GM18517 (cell line): ENCODE measurements around the gene KLRC4.
"Not testable (repeated sequence)": the region's sequence is repeated elsewhere in the genome, so short reads cannot be mapped to it uniquely, and the experiment has no call there.

Experiments used
- ATAC-seq: cut with Tn5 transposase; IDR thresholded peaks from one replicate; pipeline ENCODE4 v1.9.1; 2021; ENCODE audit warnings: mild to moderate bottlenecking, moderate library complexity; ENCODE audit not compliant: unreplicated experiment

The KLRC4 gene

DNA sequence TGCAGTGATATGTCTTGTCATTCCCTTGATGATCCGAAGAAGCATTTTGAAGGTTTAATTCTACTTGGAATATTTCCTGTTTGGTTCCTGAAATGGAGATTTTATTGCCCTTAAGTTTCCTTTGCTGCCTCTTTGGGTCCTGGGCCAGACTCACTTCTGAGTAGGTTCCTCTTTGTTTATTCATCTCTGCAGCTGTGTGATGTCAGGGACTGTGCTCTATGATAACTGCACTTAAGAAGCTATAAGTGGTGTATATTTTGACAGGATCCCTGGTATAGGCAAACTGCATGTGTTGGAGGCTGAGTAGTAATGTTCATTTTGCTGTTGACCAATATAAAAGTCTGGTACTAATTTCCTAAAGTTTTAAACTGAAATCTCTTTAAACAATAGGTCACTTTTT, at the start of gene KLRC4:
Gene KLRC4, minus strand, starts transcription at position 366 of the 400 bp plus-strand sequence. Its CDS starts 182 bp downstream, at position 184.
- no peak for ATAC-seq

DNA sequence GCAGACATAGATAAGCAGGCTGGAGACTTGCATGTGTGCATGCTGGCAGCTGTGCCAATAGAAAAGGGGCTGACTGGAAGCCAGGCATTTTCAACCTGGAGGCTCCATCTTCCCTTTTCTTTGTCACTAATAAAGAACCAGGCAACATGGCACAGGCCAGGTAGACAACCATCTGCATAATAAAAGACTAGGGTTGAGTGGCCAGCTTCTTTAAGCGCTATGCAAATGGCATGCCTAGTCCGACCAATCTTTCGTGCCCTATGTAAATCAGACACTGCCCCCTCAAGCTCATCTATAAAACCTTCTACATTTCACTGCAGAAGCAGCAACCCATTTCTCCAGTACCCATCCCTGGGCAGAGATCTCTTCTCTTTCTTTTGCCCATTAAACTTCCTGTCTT, 48.2 kb upstream of the KLRC4 start:
- no peak for ATAC-seq

GRCh38 chr12:10456856-10457255, 47.3 kb upstream of the KLRC4 start:
- no peak for ATAC-seq

DNA sequence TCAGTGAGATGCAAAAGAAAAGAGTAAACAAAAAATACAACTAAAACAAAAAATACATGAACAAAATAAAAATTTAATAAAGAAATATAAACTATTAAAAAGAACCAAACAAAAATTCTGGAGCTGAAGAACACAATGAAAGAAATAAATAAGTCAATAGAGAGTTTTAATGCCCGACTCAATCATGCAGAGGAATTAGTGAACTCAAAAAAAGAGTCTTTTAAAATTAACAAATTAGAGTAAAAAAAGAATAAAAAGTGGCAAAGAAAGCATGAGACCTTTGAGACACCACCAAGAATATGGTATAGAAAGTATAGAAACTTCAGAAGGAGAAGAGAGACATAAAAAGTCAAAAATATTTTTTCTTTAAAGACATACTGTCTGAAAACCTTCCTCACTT, 46.2 kb upstream of the KLRC4 start:
- ATAC-seq: no peak

- no peak for ATAC-seq
Observed at GRCh38 chr12:10454531-10454930, 45.0 kb upstream of the KLRC4 start.

DNA sequence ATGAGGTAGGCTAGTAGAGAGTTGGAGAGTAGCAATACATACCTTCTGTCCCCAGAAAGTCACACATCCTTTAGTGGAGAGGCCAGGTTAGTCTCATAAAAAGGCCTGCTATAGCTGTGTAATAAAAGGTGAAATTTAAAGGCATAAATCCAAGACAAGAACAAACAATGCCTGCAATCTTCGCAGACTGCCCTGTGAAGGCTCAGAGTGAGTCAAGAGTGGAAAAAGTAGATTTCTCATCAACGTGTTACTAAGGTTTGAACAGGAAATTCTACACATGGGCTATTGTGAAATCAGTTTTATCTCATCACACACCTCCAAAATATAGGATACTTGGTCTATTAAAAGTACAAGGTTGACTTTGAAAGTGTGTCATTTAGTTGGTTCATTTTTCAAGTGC, 43.6 kb upstream of the KLRC4 start, which contains the start of gene KLRC1:
Gene KLRC1, minus strand, starts transcription at position 222 of the 400 bp plus-strand sequence. CDS start 2,221 bp downstream, outside the sequence.
- ATAC-seq: no peak

DNA sequence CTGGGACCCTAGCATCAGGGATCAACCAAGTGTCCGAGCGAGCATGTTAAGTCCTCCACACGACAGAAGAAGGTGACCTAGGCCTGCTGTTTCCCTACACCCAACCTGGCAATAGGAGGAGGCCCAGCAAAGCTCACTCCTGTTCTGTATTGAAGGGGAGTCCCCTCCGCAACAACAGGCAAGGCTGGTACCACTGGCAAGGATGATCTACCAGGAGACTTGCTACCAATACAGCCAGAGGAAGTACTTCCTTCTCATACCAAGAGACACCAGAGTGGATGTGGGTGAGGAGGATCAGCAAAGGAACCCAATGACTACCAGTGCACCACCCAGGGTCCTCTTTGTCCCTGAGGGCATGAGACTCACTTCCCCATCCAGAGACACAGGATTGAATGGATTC, 38.7 kb upstream of the KLRC4 start:
- no peak for ATAC-seq

DNA sequence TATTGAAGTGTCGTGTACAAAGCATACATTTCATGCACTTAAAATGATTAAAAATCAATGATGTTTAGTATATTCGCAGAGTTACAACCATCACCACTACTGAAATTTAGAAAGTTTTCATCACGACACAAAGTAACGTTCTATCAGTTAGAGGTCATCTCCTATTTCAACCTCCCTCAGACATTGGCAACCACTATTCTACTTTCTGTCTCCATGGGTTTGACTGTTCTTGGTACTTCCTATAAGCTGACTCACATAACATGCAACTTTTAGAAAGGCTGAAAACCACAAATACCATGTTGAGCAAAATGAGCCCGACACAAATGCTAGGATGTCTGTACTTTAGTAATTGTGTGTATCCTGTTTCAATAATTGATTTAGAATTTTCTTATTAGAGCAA, 36.5 kb upstream of the KLRC4 start:
- not testable (repeated sequence) for ATAC-seq

- ATAC-seq: not testable (repeated sequence)
Observed at GRCh38 chr12:10441144-10441543, 31.6 kb upstream of the KLRC4 start.

DNA sequence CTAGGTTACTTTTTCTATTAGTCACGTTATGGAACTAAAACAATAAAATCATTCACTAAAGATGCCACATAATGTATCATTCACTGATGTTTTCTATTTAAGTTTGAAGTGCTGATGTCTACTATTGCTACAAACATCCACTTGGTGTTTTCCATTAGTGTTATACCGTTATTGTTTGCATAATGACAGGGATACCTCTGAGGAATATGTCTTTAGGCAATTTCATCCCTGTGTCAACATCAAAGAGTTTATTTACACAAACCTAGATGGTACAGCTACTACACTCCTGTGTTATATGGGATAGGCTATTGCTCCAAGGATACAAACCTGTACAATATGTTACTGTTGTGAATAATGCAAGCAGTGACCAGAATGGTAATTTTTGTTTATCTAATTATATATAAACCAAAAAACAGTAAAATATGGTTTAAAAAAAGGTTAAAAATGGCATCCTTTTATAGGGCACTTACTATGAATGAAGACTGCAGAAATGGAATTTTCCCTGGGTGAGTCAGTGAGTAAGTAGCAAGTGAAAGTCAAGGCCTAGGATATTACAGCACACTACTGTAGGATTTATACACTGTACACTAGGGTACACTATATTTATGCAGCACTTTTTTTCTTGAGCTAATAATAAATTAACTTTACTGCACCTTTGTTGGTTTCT, 30.2 kb upstream of the KLRC4 start:
- ATAC-seq: not testable (repeated sequence)

DNA sequence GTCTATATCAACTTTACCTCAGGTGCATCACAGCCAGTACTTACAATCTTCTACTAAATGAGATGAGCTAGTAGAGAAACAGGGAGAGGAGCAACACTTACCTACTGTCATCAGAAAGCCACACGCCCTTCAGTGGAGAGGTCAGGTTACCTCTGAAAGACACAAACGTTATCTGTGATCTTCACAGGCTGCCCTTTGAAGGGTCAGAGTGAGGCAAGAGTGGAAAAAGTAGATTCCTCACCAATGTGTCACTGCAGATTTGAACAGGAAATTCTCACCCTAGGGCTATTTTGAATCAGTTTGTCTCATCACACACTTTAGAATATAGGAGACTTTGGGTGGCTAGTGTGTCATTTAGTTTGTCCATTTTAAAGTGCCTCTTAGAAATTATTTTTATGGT, 28.0 kb upstream of the KLRC4 start:
- ATAC-seq: not testable (repeated sequence)

DNA sequence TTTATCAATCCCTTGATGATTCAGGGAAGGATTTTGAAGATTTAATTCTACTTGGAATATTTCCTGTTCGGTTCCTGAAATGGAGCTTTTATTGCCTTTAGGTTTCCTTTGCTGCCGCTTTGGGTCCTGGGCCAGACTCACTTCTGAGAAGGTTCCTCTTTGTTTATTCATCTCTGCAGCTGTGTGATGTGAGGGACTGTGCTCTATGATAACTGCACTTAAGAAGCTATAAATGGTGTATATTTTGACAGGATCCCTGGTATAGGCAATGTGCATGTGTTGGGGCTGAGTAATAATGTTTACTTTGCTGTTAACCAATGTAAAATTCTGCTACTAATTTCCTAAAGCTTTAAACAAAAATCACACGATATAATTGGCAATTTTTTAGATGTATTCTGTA, 26.3 kb upstream of the KLRC4 start, which contains the start of gene KLRC2:
Gene KLRC2, minus strand, starts transcription at position 195 of the 400 bp plus-strand sequence. Its CDS starts 24 bp downstream, at position 171.
- ATAC-seq: not testable (repeated sequence)

- ATAC-seq: not testable (repeated sequence)
Observed at GRCh38 chr12:10430623-10431022, 21.1 kb upstream of the KLRC4 start.

DNA sequence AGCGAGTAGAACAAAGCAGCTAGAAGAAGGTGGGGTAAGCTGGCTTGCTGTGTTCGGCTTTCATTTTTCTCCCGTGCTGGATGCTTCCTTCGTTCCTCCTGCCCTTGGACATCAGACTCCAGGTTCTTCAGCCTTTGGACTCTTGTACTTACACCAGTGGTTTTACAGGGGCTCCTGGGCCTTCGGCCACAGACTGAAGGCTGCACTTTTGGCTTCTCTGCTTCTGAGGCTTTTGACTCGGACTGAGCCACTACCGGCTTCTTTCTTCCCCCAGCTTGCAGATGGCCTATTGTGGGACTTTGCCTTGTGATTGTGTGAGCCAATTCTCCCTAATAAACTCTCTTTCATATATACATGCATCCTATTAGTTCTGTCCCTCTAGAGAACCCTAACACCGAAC, 16.4 kb upstream of the KLRC4 start:
- ATAC-seq: not testable (repeated sequence)

DNA sequence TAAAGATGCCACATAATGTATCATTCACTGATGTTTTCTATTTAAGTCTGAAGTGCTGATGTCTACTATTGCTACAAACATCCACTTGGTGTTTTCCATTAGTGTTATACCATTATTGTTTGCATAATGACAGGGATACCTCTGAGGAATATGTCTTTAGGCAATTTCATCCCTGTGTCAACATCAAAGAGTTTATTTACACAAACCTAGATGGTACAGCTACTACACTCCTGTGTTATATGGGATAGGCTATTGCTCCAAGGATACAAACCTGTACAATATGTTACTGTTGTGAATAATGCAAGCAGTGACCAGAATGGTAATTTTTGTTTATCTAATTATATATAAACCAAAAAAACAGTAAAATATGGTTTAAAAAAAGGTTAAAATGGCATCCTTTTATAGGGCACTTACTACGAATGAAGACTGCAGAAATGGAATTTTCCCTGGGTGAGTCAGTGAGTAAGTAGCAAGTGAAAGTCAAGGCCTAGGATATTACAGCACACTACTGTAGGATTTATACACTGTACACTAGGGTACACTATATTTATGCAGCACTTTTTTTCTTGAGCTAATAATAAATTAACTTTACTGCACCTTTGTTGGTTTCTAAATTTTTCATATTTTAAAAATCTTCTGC, 14.8 kb upstream of the KLRC4 start:
- not testable (repeated sequence) for ATAC-seq

DNA sequence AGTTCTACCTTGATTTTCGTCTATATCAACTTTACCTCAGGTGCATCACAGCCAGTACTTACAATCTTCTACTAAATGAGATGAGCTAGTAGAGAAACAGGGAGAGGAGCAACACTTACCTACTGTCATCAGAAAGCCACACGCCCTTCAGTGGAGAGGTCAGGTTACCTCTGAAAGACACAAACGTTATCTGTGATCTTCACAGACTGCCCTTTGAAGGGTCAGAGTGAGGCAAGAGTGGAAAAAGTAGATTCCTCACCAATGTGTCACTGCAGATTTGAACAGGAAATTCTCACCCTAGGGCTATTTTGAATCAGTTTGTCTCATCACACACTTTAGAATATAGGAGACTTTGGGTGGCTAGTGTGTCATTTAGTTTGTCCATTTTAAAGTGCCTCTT, 12.6 kb upstream of the KLRC4 start:
- not testable (repeated sequence) for ATAC-seq

DNA sequence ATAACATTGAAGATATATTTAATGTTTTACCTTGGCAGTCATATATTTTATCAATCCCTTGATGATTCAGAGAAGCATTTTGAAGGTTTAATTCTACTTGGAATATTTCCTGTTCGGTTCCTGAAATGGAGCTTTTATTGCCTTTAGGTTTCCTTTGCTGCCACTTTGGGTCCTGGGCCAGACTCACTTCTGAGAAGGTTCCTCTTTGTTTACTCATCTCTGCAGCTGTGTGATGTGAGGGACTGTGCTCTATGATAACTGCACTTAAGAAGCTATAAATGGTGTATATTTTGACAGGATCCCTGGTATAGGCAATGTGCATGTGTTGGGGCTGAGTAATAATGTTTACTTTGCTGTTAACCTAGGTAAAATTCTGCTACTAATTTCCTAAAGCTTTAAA, 10.8 kb upstream of the KLRC4 start, which contains the start of gene KLRC3:
Gene KLRC3, minus strand, starts transcription at position 262 of the 400 bp plus-strand sequence. Its CDS starts 45 bp downstream, at position 217.
- not testable (repeated sequence) for ATAC-seq

DNA sequence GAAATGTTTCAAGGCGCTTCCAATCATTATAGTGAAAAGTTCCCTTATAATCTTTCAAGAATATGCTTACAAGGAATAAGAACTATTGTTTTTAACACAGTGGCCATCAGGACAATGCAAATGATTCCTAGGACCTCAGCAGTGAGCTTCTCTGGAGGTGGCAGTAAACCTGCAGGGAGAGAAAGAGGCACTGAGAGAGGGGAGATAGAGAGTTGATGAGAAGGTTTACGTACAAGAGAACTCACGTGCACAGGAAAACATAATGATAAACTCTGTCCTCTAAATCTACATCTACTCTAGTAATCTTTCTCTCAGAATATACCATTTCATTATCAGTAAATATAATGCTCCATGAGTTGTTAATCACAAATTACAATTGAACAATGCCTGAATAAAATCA, 715 bp downstream of the KLRC4 start:
- no peak for ATAC-seq

- ATAC-seq: no peak
Observed at GRCh38 chr12:10406725-10407124, 2.8 kb downstream of the KLRC4 start.

- ATAC-seq: no peak
Observed at GRCh38 chr12:10405294-10405693, 4.3 kb downstream of the KLRC4 start.

DNA sequence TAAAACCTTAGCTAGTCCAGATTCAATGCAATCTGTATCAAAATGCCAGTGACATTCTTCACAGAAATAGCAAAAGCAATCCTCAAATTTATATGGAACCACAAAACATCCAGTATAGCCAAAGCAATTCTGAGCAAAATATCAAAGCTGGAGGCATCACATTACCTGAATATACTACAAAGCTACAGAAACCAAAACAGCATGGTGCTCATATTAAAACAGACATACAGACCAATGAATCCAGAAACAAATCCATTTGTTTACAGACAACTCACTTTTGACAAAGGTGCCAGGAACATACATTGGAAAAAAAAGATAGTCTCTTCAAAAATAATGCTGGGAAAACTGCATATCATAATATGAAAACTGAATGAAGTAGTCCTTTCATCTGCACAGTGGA, 4.8 kb downstream of the KLRC4 start:
- no peak for ATAC-seq

GRCh38 chr12:10400829-10401228, 8.7 kb downstream of the KLRC4 start:
- no peak for ATAC-seq
